ENCODE results near the gene ZNF446. TPM values are rescaled to one million over a fixed set of nuclear protein-coding genes. Genes with fewer than 3 reads are reported as not detected.
"Not testable (repeated sequence)": the region's sequence is repeated elsewhere in the genome, so short reads cannot be mapped to it uniquely, and the experiment has no call there.

Gene ZNF446
- total RNA-seq, 1 donor: 18.1 TPM

DNA sequence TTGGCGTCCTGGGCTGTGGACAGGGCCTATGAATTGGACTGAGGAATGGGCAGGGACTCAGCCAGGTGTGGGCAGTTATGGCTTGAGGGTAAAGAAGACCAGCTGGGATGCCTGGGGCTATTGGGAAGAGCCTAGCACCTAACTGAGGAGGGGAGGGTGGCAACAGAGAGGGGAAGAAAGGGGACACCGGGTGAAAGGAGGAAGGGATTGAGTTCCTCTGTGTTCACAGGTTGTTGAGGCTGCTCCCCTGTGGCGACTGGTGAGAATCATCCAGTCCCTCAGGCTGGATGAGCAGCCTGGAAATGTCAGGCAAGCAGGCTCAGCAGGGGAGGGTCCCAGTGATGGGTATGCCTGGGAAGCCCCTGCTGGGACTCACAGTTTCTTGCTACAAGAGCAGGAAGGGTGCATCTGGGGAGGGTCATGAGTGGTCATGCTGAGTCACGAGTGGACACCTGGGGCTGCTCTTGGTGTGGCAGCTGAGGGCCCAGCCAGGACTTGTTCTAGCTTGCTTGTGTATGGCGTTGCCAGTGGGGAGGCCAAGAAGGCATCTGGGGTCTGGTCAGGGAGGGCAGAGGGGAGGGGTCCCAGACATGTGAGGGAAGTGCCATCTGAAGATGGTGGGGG is 7.8 kb upstream of the ZNF446 start:
- H3K4me1 ChIP-seq (ENCODE audit: insufficient read depth, low read length): peaks cover 4% of the 10 kb centered on the region
- H2AFZ ChIP-seq (ENCODE audit: low read length): no peak overlapping the region
- peaks cover 28% of the 10 kb centered on the region for H3K79me2 ChIP-seq (ENCODE audit: insufficient read depth, low read length)
- H3K27me3 ChIP-seq (ENCODE audit: insufficient read depth, low read length): no peaks in the 10 kb centered on the region
- H3K36me3 ChIP-seq (ENCODE audit: insufficient read depth, low read length): peaks cover 15% of the 10 kb centered on the region
- H3K9me3 ChIP-seq (ENCODE audit: low read depth, low read length): no peaks in the 10 kb centered on the region
- H4K20me1 ChIP-seq (ENCODE audit: insufficient read depth, low read length): peaks cover 20% of the 10 kb centered on the region
- H3K27ac ChIP-seq (ENCODE audit: low read depth, low read length): no peak overlapping the region
- peak overlapping the region; percentile 47 for H3K4me2 ChIP-seq (ENCODE audit: insufficient read depth, low read length)
- H3K4me3 ChIP-seq (ENCODE audit: insufficient read depth, low read length): peak overlapping the region; percentile 94
- TF ChIP-seq, protein P1, sequence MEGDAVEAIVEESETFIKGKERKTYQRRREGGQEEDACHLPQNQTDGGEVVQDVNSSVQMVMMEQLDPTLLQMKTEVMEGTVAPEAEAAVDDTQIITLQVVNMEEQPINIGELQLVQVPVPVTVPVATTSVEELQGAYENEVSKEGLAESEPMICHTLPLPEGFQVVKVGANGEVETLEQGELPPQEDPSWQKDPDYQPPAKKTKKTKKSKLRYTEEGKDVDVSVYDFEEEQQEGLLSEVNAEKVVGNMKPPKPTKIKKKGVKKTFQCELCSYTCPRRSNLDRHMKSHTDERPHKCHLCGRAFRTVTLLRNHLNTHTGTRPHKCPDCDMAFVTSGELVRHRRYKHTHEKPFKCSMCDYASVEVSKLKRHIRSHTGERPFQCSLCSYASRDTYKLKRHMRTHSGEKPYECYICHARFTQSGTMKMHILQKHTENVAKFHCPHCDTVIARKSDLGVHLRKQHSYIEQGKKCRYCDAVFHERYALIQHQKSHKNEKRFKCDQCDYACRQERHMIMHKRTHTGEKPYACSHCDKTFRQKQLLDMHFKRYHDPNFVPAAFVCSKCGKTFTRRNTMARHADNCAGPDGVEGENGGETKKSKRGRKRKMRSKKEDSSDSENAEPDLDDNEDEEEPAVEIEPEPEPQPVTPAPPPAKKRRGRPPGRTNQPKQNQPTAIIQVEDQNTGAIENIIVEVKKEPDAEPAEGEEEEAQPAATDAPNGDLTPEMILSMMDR (IDR thresholded peaks at IDR 0.05; ENCODE audit: extremely low read depth, low read depth, low read length): no peak
- peak; percentile 84 for DNase-seq (ENCODE audit: insufficient read length, low spot score, missing footprints)

DNA sequence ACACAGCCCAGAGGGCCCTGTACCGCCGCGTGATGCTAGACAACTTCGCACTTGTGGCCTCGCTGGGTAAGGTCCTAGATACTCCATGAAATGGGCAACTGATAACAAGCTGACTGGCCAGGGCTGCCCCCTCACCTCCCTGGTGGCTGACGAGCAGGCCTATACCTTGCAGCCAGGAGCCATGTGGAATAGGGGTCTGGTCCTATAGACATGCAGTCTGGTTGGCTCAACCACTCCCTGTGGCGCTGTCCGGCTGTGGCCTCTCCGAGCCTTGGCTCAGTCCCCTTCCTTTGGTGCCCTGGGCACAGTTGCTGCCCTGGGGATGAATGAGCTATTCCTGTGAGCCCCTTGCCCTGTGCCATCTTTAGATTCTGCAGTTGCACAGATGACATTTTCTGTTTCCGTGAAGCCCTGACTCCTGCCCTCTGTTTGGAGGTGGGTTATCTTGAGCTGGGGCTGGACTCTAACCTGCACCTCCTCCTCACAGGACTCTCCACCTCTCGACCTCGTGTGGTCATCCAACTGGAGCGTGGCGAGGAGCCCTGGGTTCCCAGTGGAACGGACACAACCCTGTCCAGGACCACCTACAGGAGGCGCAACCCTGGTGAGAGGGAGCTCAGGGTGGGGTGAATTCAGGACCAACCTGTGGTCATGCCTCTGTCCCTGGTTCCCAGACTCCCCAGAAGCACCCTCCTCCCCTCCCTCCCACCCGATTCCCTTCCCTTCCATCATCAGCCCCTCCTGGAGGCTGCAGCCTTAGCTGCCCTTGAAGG is 6.7 kb upstream of the ZNF446 start:
- TF ChIP-seq, protein P1 (IDR thresholded peaks at IDR 0.05; ENCODE audit: extremely low read depth, low read depth, low read length): no peak

DNA sequence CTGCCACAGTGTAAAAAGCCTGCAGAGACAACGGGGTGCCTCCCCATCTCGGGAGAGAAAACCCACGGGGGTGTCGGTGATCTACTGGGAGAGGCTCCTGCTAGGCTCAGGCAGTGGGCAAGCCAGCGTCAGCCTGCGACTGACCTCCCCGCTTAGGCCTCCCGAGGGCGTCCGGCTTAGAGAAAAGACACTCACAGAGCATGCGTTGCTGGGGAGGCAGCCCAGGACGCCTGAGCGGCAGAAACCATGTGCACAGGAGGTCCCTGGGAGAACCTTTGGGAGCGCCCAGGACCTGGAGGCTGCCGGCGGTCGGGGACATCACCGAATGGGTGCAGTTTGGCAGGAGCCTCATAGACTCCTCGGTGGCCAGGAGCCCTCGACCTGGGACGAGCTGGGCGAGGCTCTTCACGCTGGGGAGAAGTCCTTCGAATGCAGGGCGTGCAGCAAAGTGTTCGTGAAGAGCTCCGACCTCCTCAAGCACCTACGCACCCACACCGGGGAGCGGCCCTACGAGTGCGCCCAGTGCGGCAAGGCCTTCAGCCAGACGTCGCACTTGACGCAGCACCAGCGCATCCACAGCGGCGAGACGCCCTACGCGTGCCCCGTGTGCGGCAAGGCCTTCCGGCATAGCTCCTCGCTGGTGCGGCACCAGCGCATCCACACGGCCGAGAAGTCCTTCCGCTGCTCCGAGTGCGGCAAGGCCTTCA is 5.2 kb upstream of the ZNF446 start:
- H3K79me2 ChIP-seq (ENCODE audit: insufficient read depth, low read length): peaks cover 28% of the 10 kb centered on the region
- H4K20me1 ChIP-seq (ENCODE audit: insufficient read depth, low read length): peaks cover 20% of the 10 kb centered on the region
- not testable (repeated sequence) for DNase-seq (ENCODE audit: insufficient read length, low spot score, missing footprints); H3K9me3 ChIP-seq (ENCODE audit: low read depth, low read length); H3K27ac ChIP-seq (ENCODE audit: low read depth, low read length); H3K4me3 ChIP-seq (ENCODE audit: insufficient read depth, low read length); H3K4me2 ChIP-seq (ENCODE audit: insufficient read depth, low read length); H3K27me3 ChIP-seq (ENCODE audit: insufficient read depth, low read length); H2AFZ ChIP-seq (ENCODE audit: low read length)
- peaks cover 15% of the 10 kb centered on the region for H3K36me3 ChIP-seq (ENCODE audit: insufficient read depth, low read length)
- peaks cover 19% of the 10 kb centered on the region for H3K4me1 ChIP-seq (ENCODE audit: insufficient read depth, low read length)

More for the DNA sequence above, 6.7 kb upstream of the ZNF446 start:
- Histone ChIP-seq H3K4me3 (ENCODE audit: insufficient read depth, low read length) (no peak overlapping the region), H3K27me3 (ENCODE audit: insufficient read depth, low read length) (no peaks in the 10 kb centered on the region), H3K9me3 (ENCODE audit: low read depth, low read length) (no peaks in the 10 kb centered on the region), H2AFZ (ENCODE audit: low read length) (no peak overlapping the region), H4K20me1 (ENCODE audit: insufficient read depth, low read length) (peaks cover 20% of the 10 kb centered on the region), H3K4me1 (ENCODE audit: insufficient read depth, low read length) (peaks cover 9% of the 10 kb centered on the region), H3K36me3 (ENCODE audit: insufficient read depth, low read length) (peaks cover 15% of the 10 kb centered on the region), H3K4me2 (ENCODE audit: insufficient read depth, low read length) (no peak overlapping the region), H3K27ac (ENCODE audit: low read depth, low read length) (no peak overlapping the region), H3K79me2 (ENCODE audit: insufficient read depth, low read length) (peaks cover 28% of the 10 kb centered on the region)
- DNase-seq (ENCODE audit: insufficient read length, low spot score, missing footprints): peak; percentile 81

DNA sequence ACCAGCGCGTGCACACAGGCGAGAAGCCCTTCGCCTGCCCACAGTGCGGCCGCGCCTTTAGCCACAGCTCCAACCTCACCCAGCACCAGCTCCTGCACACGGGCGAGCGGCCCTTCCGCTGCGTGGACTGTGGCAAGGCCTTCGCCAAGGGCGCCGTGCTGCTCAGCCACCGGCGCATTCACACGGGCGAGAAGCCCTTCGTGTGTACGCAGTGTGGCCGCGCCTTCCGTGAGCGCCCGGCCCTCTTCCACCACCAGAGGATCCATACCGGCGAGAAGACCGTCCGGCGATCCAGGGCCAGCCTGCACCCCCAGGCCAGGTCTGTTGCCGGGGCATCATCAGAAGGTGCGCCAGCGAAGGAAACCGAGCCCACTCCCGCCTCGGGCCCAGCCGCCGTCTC is 4.4 kb upstream of the ZNF446 start:
- Histone ChIP-seq H3K9me3 (ENCODE audit: low read depth, low read length) (no peaks in the 10 kb centered on the region), H3K36me3 (ENCODE audit: insufficient read depth, low read length) (peaks cover 15% of the 10 kb centered on the region), H2AFZ (ENCODE audit: low read length) (no peak overlapping the region), H3K4me3 (ENCODE audit: insufficient read depth, low read length) (no peak overlapping the region), H3K27me3 (ENCODE audit: insufficient read depth, low read length) (no peaks in the 10 kb centered on the region), H3K79me2 (ENCODE audit: insufficient read depth, low read length) (peaks cover 28% of the 10 kb centered on the region), H3K27ac (ENCODE audit: low read depth, low read length) (no peak overlapping the region), H3K4me2 (ENCODE audit: insufficient read depth, low read length) (no peak overlapping the region), H4K20me1 (ENCODE audit: insufficient read depth, low read length) (peaks cover 20% of the 10 kb centered on the region), H3K4me1 (ENCODE audit: insufficient read depth, low read length) (peaks cover 16% of the 10 kb centered on the region)
- DNase-seq (ENCODE audit: insufficient read length, low spot score, missing footprints): no peak
- TF ChIP-seq, protein P1 (IDR thresholded peaks at IDR 0.05; ENCODE audit: extremely low read depth, low read depth, low read length): no peak
